Fibroblast of mammary gland (primary cell): ENCODE measurements around the gene PDE9A.

Experiments used
- DNase-seq: peaks from one replicate; pipeline ENCODE4 v3.0.0-alpha.2; 2010; ENCODE audit warnings: low read depth
- H3K4me3 ChIP-seq: 2 replicates; pipeline ENCODE4 v1.5.1; 2011; ENCODE audit warnings: low read depth, mild to moderate bottlenecking, low read length, moderate library complexity; ENCODE audit not compliant: control insufficient read depth
- CTCF ChIP-seq: conservative IDR thresholded peaks from 2 replicates; pipeline ENCODE4 v1.5.1; 2011; ENCODE audit warnings: low read depth, low read length, inconsistent platforms; ENCODE audit not compliant: control insufficient read depth, insufficient read depth

Gene PDE9A

GRCh38 chr21:42666925-42667324, 13.5 kb downstream of the PDE9A start:
- no peak for DNase-seq
- no peak for TF ChIP-seq CTCF
- no peak overlapping the region for H3K4me3 ChIP-seq

GRCh38 chr21:42668298-42668992, 15.0 kb downstream of the PDE9A start:
- no peak for TF ChIP-seq CTCF
- H3K4me3 ChIP-seq: no peak overlapping the region
- DNase-seq: no peak

- DNase-seq: peak; percentile 42
- no peak overlapping the region for H3K4me3 ChIP-seq
- peak; percentile 43 for TF ChIP-seq CTCF
These were observed 15.6 kb downstream of the PDE9A start for GRCh38 chr21:42669041-42669440.

GRCh38 chr21:42670058-42670880, 16.8 kb downstream of the PDE9A start:
- no peak for DNase-seq
- H3K4me3 ChIP-seq: no peak overlapping the region
- TF ChIP-seq CTCF: no peak

- no peak for TF ChIP-seq CTCF
- no peak for DNase-seq
- no peak overlapping the region for H3K4me3 ChIP-seq
These were observed 17.5 kb downstream of the PDE9A start for GRCh38 chr21:42670884-42671283.

- no peak overlapping the region for H3K4me3 ChIP-seq
- TF ChIP-seq CTCF: no peak
- DNase-seq: no peak
These were observed 18.6 kb downstream of the PDE9A start for GRCh38 chr21:42671778-42672593.
